Hepatocyte (in vitro differentiated cells): ENCODE results near the gene COA1.

Experiments used
- EZH2 ChIP-seq: fragments of 200-600 bp; sonication (generic); IDR thresholded peaks from 2 replicates; pipeline ENCODE4 v1.6.1; 2016; ENCODE audit warnings: antibody characterized with exemption, mild to moderate bottlenecking, borderline replicate concordance
- EZH2phosphoT487 ChIP-seq: fragments of 200-600 bp; sonication (generic); IDR thresholded peaks from one replicate; pipeline ENCODE4 v1.6.1; 2018; ENCODE audit warnings: antibody characterized with exemption, mild to moderate bottlenecking, low read depth, moderate library complexity; ENCODE audit not compliant: unreplicated experiment, severe bottlenecking
- TF ChIP-seq, protein P1 (sequence below): fragments of 200-600 bp; sonication (generic); IDR thresholded peaks from 2 replicates; pipeline ENCODE4 v1.5.1; 2016; ENCODE audit warnings: antibody characterized with exemption, mild to moderate bottlenecking; ENCODE audit not compliant: poor library complexity

DNA sequence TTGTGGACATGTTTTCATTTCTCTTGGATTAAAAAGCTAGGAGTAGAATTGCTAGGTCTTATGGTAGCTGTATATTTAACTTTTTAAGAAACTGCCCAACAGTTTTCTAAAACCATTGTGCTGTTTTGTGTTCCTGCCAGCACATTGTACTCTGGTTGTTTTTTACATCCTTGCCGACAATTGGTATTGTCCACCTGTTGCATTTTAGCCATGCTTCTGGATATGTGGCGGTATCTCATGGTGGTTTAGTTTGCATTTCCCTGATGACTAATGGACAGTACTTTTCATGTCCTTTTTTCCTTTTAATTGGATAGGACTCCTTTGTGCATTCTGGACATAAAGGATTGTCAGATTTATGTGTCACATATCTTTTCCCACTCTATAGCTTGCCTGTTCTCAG lies 100.9 kb downstream of the COA1 start:
- TF ChIP-seq EZH2, result no peak
- TF ChIP-seq, protein P1, sequence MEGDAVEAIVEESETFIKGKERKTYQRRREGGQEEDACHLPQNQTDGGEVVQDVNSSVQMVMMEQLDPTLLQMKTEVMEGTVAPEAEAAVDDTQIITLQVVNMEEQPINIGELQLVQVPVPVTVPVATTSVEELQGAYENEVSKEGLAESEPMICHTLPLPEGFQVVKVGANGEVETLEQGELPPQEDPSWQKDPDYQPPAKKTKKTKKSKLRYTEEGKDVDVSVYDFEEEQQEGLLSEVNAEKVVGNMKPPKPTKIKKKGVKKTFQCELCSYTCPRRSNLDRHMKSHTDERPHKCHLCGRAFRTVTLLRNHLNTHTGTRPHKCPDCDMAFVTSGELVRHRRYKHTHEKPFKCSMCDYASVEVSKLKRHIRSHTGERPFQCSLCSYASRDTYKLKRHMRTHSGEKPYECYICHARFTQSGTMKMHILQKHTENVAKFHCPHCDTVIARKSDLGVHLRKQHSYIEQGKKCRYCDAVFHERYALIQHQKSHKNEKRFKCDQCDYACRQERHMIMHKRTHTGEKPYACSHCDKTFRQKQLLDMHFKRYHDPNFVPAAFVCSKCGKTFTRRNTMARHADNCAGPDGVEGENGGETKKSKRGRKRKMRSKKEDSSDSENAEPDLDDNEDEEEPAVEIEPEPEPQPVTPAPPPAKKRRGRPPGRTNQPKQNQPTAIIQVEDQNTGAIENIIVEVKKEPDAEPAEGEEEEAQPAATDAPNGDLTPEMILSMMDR, result no peak
- TF ChIP-seq EZH2phosphoT487, result no peak
